HepG2 (cell line): ENCODE data around the gene ZNF586. TPM values are rescaled to one million over a fixed set of nuclear protein-coding genes. Genes with fewer than 3 reads are reported as not detected.

ENCODE experiments used
- FOXA3 ChIP-seq: IDR thresholded peaks from 2 replicates; pipeline ENCODE4 v1.6.1; 2016; ENCODE audit warnings: missing genetic modification reagents, missing compliant biosample characterization
- HES4 ChIP-seq: sonication (generic); formaldehyde crosslinking; IDR thresholded peaks from 2 replicates; pipeline ENCODE4 v1.9.0; 2021; ENCODE audit warnings: mild to moderate bottlenecking, missing genetic modification reagents, borderline replicate concordance
- MBD4 ChIP-seq: IDR thresholded peaks from 2 replicates; pipeline ENCODE4 v1.6.1; 2012; ENCODE audit warnings: low read length, inconsistent platforms, borderline replicate concordance
- MEIS1 ChIP-seq: sonication (generic); formaldehyde crosslinking; IDR thresholded peaks from 2 replicates; pipeline ENCODE4 v1.9.0; 2021; ENCODE audit warnings: mild to moderate bottlenecking, missing genetic modification reagents, moderate library complexity, borderline replicate concordance
- NCOA5 ChIP-seq: sonication (generic); formaldehyde crosslinking; IDR thresholded peaks from 2 replicates; pipeline ENCODE4 v1.4.0; 2020; ENCODE audit warnings: missing genetic modification reagents
- SCMH1 ChIP-seq: sonication (generic); formaldehyde crosslinking; IDR thresholded peaks from 2 replicates; pipeline ENCODE4 v1.9.0; 2021; ENCODE audit warnings: missing genetic modification reagents, mild to moderate bottlenecking, borderline replicate concordance
- TCF7 ChIP-seq: sonication (generic); IDR thresholded peaks from 2 replicates; pipeline ENCODE4 v1.6.1; 2016; ENCODE audit warnings: antibody characterized with exemption, low read depth
- TGIF2 ChIP-seq: IDR thresholded peaks from 2 replicates; pipeline ENCODE4 v1.6.1; 2016; ENCODE audit warnings: control low read depth, missing compliant biosample characterization
- ZBTB20 ChIP-seq: sonication (generic); formaldehyde crosslinking; IDR thresholded peaks from 2 replicates; pipeline ENCODE4 v1.8.1; 2023; ENCODE audit warnings: missing genetic modification reagents, low read depth, mild to moderate bottlenecking, borderline replicate concordance
- ZFP90 ChIP-seq: sonication (generic); formaldehyde crosslinking; IDR thresholded peaks from 2 replicates; pipeline ENCODE4 v1.8.0; 2022; ENCODE audit warnings: missing genetic modification reagents, mild to moderate bottlenecking, inconsistent platforms, borderline replicate concordance
- ZMYM2 ChIP-seq: sonication (generic); formaldehyde crosslinking; IDR thresholded peaks from 2 replicates; pipeline ENCODE4 v1.8.0; 2022; ENCODE audit warnings: mild to moderate bottlenecking, missing genetic modification reagents
- ZNF569 ChIP-seq: sonication (generic); formaldehyde crosslinking; IDR thresholded peaks from 2 replicates; pipeline ENCODE4 v1.5.0; 2020; ENCODE audit warnings: mild to moderate bottlenecking, missing genetic modification reagents, moderate library complexity, borderline replicate concordance
- ZNF75D ChIP-seq: sonication (generic); formaldehyde crosslinking; IDR thresholded peaks from 2 replicates; pipeline ENCODE4 v1.8.1; 2023; ENCODE audit warnings: missing genetic modification reagents, mild to moderate bottlenecking, borderline replicate concordance
- polyA plus RNA-seq, 8 experiments: library from polyadenylated mRNA; depleted of rRNA in 3 of 8; stranded (reverse) in 7 of 8; unstranded in 1 of 8; fragments of >200 nt; fragmentation: Illumina TruSeq in 4 of 8; extraction: Trizol in 4 of 8; gene quantifications; 2 replicates each; pipeline versions ENCODE4 v1.2.1 to v1.2.3, GENCODE V29; 2011 to 2016; ENCODE audit warnings: low read depth in 4 of 8, missing spikeins in 1 of 8, mixed read lengths in 1 of 8; ENCODE audit not compliant: insufficient read depth in 1 of 8
- total RNA-seq, 5 experiments: library from RNA; depleted of rRNA; stranded (reverse); fragments of >200 nt; fragmentation: Illumina TruSeq; extraction: Trizol; gene quantifications; 2 replicates each; pipeline ENCODE4 v1.2.3, GENCODE V29; 2016; ENCODE audit warnings: low read depth in 1 of 5
- TF ChIP-seq, protein P1 (sequence below): sonication (generic); formaldehyde crosslinking; IDR thresholded peaks from 2 replicates; pipeline ENCODE4 v1.4.0; 2020; ENCODE audit warnings: missing genetic modification reagents, borderline replicate concordance
- TF ChIP-seq, protein P2 (sequence below): sonication (generic); formaldehyde crosslinking; IDR thresholded peaks from 2 replicates; pipeline ENCODE4 v1.4.0; 2020; ENCODE audit warnings: missing genetic modification reagents

Gene ZNF586
- total and polyA plus RNA-seq, 2 of the 13 experiments (the other 11 are each of a cell fraction or from before 2014, with no cell fraction given), result 0.50 to 3.4 TPM

DNA sequence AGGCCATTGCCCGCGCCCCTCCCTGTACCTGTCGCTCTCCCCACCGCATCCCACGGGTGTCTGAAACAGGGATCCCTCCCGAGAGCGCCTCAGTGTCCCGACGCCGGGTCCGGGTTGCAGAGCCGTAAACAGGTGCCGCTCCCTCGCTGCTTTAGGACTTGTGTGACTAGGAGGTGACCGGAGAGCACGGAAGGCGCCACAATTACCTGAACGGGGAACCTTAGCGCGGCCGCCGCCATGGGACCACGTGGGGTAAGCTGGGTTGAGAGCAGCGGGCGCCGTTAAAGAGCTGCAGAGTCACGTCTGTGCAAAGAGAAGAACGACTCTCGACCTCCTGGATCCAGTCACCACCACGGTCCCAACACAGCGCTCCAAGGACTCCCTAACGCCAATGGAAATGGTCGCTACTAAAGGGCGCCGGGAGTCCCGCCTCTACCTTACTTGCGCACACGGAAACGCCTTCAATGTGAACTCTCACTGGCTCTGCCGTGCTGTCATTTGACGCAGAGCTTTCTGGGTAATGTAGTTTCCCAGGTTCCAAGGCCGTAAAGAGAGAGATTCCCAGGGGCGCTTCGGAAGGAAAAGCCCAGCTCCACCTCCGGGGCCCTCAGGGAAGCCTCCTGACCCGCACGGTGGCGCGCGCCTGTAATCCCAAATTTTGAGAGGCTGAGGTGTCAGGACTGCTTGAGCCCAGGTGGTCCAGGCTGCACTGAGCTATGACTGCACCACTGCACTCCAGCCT is 45.2 kb downstream of the ZNF586 start, which contains the start of gene ZNF552 (continued):
- TF ChIP-seq ZBTB20 (CRISPR knock-in tag), result no peak
- TF ChIP-seq MBD4, result no peak
- TF ChIP-seq HES4, result 0 out of 2 replicates have a peak, but pooled peaks have one; percentile 46
- no peak for TF ChIP-seq SCMH1 (CRISPR knock-in tag)
- TF ChIP-seq TGIF2 (CRISPR knock-in tag), result 0 out of 2 replicates have a peak, but pooled peaks have one; percentile 14
- TF ChIP-seq ZNF75D (CRISPR knock-in tag), result no peak
- TF ChIP-seq, protein P1, sequence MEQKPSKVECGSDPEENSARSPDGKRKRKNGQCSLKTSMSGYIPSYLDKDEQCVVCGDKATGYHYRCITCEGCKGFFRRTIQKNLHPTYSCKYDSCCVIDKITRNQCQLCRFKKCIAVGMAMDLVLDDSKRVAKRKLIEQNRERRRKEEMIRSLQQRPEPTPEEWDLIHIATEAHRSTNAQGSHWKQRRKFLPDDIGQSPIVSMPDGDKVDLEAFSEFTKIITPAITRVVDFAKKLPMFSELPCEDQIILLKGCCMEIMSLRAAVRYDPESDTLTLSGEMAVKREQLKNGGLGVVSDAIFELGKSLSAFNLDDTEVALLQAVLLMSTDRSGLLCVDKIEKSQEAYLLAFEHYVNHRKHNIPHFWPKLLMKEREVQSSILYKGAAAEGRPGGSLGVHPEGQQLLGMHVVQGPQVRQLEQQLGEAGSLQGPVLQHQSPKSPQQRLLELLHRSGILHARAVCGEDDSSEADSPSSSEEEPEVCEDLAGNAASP (CRISPR knock-in tag), result no peak
- no peak for TF ChIP-seq ZNF569 (CRISPR knock-in tag)
- TF ChIP-seq, protein P2, sequence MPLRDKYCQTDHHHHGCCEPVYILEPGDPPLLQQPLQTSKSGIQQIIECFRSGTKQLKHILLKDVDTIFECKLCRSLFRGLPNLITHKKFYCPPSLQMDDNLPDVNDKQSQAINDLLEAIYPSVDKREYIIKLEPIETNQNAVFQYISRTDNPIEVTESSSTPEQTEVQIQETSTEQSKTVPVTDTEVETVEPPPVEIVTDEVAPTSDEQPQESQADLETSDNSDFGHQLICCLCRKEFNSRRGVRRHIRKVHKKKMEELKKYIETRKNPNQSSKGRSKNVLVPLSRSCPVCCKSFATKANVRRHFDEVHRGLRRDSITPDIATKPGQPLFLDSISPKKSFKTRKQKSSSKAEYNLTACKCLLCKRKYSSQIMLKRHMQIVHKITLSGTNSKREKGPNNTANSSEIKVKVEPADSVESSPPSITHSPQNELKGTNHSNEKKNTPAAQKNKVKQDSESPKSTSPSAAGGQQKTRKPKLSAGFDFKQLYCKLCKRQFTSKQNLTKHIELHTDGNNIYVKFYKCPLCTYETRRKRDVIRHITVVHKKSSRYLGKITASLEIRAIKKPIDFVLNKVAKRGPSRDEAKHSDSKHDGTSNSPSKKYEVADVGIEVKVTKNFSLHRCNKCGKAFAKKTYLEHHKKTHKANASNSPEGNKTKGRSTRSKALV, result no peak
- no peak for TF ChIP-seq MEIS1 (CRISPR knock-in tag)
- no peak for TF ChIP-seq ZMYM2 (CRISPR knock-in tag)
- TF ChIP-seq FOXA3 (CRISPR knock-in tag), result 0 out of 2 replicates have a peak, but pooled peaks have one; percentile 37
- TF ChIP-seq NCOA5 (CRISPR knock-in tag), result no peak
- no peak for TF ChIP-seq TCF7
- TF ChIP-seq ZFP90 (CRISPR knock-in tag), result 0 out of 2 replicates have a peak, but pooled peaks have one; percentile 47
